NCI-H2081 treated with DMSO at 0.1 percent for 48 hours (cell line): ENCODE data around the gene RASD2.

Experiments
- DNase-seq: peaks from one replicate; lab custom pipeline; 2025; lab: John Stamatoyannopoulos, UW

RASD2 gene

DNA sequence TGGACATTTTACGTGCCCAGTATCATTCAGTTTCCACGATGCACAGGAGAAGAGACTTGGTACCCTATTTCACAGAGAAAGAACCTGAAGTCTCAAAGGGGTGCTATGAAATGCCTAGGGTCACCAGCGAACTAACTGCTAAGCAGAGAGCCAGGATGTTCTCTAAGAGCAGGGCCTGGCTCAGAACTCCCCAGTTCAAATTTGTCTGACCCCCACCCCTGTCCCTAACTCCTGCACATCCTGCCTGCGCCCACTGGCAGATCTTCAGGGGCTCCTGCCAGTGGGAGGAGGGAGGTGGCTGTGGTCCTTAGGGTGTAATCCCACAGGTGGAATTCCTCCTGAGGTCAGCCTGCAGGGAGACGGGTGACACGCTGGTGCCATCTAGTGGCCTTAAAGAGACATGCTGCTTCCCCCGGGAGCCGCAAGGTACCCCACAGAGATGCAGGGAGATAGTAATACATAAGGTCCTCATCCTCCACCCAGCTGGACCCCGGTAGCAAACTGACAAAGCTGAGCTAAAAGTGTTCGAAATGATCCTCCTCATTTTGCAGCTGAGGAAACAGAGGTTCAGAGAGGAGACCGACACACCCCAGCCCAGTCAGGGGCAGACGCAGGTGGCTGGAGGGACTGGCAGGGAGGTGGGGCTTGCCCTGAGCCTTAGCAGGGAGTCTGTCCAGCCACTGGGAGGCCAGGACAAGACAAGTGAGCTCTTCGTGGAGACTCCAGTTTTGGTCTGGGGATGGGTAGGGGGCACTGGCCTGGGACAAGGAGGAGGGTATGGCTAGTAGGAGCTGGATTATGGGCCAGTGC, 42.4 kb downstream of the RASD2 start:
- DNase-seq = no peak

DNA sequence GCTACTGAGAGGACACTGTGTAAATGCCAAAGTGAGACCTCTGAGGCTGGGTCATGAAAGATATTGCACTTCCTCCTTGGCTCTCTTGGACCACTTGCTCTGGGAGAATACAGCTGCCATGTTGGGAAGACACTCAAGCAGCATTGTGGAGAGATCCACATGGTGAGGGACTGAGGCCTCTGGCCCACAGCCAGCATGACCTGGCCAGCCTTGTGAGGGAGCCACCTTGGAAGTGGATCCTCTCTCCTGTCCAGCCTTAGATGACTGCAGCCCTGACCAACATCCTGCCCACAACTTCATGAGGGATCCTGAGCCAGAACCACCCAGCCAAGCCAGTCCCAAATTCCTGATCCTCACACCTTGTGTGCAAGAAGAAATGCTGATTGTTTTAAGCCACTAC, 46.1 kb downstream of the RASD2 start:
- no peak for DNase-seq

DNA sequence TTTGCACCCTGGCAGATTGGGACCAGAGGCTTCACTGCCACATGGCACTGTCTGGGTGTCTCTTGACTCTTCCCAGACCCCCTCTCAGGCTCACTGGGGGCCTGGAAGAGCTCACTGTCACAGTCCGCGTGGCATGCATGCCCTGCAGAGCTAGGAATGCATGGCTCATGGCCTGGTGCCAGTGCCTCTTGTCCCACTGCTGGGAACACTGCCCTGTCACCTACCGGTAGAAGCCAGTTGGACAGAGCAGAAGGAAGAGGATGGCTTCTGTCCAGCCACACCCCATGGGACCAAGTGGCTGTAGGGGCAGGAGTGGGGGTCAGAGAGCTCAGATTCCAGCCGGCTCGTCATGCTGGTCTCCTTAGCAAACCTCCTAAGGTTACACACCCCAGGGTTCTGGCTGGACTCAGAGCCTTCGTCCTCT, 46.8 kb downstream of the RASD2 start:
- DNase-seq = no peak

DNA sequence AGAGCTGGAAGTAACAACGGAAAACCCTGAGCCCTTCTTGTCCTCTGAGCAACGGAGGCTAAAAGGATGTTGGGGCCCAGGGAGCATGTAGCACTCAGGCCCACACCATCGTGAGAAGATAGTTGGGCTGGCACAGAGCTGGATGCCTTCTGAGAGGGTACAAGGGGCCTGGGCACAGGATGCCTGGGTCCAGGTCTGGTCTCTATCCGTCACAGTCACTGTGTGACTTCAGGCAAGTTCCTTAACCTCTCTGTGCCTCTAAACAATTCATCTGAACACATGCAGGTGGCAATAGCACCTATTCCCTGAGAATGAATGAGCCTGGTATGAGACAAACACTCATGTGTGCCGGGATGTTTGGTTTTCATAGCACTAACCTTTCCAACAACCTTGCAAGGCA, 47.3 kb downstream of the RASD2 start:
- DNase-seq = no peak

DNA sequence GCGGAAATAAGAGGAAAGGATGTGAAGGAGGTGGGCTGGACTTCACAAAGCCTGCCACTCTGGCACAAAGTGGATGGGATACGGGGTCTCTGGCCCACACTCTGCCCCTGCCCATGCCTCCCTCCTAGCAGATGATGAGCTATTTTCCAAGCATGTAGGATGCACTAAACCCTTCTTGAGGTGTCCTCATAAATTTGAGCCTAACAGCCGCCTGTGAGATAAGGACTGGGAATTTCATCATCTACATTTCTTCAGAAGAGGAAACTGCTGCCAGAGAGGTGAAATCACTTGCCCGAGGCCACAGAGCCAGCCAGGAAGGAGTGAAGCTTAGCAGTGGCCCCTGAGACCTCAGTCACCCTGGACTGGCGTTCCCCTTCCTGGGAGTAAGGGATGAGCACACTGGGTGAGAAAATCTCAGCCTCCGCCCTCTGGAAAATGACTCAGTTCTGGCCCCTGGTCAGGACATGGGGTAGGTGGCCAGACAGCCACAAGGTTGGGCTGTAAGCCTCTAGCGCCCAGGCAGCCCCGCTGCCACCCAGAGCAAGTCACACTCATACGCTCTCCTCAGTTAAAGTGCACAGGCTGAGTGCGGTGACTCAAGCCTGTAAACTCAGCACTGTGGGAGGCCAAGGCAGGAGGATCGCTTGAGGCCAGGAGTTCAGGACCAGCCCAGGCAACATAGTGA, 48.6 kb downstream of the RASD2 start:
- DNase-seq = no peak

DNA sequence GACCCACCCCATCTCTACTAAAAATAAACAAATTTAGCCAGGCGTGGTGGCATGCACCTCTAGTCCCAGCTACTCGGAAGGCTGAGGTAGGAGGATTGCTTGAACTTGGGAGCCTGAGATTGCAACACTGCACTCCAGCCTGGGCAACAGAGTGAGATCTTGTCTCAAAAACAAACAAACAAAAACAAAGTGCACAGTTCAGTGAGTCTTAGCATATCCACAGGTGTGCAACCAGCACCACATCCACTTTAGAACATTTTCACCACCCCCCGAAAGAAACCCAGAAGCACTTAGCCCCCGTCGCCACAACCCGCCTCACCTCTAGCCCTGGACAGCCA, 49.1 kb downstream of the RASD2 start:
- DNase-seq = no peak

DNA sequence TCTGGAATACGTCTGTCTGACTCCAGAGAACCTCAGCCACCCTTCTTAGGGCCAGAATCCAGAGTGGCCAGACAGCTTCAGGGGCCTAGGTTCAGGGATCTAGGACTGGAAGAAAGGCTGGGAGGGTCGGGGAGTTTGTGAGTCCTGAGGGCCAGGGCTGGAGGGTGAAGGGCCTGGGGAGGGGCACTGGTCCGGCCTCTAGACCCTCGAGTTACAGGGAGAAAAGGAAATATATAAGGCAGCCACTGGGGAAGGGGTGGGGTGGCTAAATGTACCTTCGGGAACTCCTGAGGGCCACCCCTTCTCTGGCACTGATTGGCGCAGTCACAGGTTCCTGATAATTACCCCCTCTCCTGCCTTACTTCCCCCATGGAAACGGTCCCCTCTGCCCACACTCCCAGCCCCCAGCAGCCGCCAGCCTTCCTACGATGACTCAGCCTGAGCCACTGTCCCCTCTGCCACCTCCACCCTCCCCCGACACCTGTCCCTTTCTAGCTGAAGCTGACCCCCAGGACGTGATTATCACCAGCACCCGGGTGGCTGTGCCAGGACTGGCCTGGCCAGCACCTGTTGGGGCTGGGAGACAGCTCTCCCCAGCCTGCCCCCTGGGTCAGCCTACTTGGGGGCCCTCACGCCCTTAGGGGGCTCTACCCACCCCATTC, 50.1 kb downstream of the RASD2 start:
- DNase-seq = no peak

DNA sequence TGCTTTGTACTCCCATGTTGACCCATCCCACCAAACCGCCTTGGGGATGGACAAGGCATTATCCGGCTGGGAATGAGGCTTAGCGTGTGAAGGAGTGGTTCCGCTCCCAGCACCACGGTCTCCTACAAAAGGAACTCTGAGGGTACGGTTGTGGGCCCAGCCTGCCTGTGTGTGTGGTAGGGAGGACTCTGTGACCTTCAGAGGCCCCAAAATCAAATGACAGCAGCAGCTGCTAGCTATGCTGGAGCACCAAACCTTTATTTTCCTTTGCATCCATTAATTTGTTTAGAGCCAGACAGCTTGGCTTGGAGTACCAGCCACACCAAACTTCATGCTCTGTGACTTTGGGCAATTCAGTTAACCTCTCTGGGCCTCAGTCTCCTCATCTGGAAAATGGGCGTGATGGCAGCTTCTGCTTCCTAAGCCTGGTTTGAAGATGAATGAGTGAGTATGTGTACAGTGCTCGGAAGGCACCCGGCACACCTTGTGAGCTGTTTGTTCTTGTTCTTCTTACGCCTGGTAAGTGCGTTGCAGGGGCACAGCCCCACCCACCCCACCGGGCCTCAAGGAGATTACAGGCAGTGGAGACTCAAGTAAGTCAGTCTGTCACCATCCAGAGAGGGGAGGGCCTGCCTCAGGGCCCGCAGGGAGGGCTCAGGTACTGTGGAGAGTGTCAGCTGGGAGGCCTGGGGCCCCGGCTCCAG, 51.2 kb downstream of the RASD2 start:
- no peak for DNase-seq

DNA sequence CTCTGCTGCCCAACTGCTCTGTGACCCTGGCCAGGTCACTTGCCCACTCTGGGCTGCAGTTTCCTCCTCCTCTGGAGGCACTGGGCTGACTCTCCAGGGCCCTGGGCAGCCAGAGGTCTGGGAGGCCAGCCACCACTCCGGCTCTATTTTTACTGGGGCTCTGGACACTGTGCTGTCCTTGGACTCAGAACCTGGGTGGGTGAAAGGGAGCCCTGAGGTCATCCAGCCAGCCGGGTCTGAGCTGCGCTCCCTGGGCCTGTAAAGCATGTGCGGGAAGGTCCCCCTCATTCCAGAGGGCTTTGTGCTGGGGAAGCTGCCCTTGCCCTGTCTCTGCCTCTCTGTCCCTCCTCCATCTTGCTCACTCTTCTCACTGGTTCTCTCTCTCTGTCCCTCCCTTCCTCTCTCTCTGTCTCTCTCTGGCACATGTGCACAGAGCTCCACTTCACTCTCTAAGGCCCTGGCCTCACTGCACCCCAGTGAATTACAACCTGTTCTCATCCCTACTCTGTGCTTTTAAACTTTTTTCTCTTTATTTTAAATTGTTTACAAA, 51.9 kb downstream of the RASD2 start:
- no peak for DNase-seq

DNA sequence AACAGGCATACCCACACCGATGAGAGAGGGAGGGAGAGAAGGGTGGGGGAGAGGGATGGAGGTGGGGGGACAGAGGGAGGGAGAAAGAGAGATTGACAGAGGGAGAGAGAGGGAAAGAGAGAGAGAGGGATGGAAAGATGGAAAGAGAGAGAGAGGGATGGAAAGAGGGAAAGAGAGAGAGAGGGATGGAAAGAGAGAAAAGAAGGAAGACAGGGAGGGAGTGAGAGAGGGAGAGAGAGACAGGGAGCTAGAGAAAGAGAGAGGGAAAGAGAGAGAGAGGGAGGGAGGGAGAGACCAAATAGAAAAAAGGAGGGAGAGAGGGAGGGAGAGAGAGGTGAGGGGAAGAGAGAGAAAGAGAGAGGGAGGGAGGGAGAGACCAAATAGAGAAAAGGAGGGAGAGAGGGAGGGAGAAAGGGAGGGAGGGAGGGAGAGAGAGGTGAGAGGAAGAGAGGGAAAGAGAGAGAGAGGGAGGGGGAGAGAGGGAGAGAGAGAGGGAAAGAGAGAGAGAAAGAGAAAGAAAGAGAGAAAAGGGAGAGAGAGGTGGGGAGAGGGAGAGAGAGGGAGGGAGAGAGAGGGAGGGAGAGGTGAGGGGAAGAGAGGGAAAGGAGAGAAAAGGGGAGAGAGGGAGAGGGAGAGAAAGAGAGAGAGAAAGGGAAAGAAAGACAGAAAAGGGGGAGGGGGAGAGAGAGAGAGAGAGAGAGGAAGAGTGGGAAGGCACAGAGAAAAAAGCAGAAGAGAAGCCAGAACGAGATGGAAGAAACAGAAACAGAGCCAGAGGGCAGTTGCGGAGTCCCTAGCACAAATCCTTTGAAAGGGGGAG, 52.6 kb downstream of the RASD2 start:
- no peak for DNase-seq

DNA sequence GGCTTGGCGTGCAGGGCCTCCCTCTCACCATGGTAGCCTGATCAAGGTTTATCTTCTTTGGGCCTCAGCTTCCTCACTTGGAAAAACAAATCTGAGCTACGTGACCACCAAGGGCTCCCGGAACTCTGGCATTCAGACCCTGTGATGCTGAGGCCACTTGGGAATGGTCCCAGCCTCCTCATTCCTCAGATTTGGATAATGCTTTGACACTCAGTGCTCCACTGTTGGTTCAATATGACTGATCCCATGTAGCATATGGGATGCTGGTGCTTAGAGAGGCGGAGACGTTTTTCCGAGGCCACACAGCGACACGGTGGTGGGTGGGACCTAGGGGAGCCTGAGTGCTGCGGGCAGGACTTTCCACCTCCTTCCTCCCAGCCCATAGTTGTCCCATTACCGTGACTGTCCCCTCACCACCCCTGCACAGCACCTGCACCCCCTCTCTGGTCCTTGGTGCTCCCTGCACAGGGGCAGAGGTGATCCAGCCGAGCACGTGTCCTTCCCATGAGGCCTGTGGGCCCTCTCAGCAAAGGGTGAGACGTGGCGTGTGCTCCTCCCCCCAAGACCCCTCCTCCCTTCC, 53.4 kb downstream of the RASD2 start:
- no peak for DNase-seq

DNA sequence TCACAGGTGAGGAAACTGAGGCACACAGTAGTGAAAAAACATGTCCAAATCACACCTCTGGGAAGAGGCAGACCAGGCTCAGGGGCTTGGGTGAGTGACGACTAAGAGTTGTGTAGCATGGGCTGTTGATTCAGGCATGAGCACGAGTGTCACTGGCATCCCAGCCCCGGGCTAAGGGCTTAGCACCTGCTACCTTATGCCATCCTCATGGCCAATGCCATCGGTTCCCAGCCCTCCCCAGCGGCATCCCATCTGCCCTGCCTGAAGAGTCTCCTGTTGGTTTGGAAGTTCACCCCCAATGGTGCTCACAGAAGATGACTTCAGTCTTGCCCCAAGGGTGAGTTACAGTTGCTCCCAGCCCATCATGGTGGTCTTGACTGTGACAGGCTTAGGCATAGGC, 54.1 kb downstream of the RASD2 start:
- DNase-seq = no peak

DNA sequence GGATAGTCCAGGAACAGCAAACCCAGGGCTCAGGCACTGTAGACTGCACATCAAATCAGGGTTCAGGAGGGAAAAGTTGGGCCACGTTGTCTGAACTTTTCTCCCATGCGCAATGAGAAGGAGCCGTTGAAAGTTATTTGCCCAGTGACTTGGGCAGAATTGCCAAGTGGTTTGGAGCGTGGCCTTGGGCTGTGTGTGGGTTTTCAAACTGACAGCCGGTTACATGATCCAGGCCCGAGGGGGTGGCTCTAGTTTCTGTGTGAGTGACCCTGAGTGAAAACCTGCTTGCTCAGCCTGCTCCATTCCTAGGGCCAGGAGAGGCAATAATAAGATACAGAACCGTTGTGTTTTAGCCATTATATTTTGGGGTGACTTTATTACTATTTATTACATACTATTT, 56.2 kb downstream of the RASD2 start:
- no peak for DNase-seq

DNA sequence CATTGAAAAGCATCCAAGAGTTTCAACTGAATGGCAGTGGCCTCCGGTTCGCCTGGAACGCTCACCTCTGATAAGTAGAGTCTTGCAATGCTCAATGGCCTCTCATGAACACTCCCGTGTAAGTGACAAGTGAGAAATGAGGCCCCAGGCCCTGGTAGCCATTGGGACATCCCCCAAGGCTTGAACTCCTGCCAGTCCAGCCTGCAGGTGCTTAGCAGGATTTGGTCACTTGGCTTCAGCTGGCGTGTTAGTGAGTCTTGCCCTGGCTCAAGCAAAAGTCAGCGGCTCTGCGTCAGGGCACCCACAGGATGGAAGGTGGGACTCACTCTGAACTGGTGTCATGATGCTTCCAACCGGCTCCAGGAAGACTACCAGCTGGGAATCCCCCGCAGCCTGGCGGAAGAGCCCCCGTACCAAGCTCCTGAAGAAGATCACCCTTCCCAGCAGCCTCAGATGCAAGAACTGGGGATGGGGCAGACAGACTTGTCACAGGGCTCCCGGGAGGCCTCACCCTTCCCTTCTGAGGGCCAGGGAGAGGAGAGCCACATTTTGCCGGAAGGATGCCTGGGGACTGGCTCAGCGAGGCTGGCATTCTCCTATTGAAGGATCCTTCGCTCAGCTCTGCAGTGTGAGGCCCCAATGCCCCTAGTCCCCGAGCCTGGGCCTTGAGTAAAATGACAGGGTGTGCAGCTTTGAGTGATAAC, 57.2 kb downstream of the RASD2 start:
- no peak for DNase-seq

DNA sequence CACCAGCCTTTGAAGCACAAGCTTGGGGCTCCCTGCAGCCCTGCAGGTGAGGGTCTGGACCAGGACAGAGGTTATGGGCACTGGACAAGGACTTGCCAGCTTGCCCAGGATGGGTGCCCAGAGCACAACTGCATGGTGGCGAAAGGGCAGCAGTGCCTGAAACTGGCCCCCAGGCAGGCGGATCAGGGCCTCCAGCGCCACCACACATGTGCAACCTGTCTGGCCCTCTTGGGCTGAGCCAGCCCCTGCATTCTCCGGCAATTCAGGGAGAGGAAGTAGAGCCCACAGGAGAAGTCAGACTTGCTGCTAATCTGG, 57.7 kb downstream of the RASD2 start:
- no peak for DNase-seq

DNA sequence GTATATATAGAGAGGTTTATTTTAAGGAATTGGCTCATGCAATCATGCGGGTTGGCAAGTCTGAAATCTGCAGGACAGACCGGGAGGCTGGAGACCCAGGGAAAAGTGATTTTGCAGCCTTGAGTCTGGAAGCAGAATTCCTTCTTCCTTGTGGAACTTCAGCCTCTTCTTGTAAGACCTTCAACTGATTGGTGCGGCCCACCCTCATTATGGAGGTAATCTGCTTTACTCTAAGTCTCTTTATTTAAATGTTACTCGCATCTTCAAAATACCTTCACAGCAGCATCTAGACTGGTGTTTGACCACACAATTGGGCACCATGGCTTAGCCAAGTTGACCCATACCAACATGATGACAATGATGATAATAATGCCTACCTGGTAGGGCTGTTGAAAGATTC, 58.7 kb downstream of the RASD2 start:
- no peak for DNase-seq

DNA sequence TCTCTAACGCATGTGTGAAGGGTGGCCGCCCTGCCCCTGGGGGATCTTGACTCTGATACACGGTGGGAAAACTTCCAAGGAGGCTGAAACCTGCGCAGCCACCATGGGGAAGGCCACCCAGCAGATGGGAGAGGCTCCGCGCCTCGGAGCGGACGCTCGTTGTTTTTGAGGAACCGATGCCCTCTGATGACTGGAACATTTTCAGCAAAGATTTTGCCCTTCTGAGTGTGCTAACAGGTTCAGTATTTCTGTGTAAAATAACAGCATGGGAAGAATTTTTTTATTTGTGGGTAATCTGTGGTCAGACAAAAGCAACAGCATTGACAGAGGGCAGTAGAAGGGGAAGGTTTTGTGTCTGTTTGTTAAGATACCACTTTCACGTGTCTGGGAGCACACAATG, 59.8 kb downstream of the RASD2 start:
- no peak for DNase-seq

DNA sequence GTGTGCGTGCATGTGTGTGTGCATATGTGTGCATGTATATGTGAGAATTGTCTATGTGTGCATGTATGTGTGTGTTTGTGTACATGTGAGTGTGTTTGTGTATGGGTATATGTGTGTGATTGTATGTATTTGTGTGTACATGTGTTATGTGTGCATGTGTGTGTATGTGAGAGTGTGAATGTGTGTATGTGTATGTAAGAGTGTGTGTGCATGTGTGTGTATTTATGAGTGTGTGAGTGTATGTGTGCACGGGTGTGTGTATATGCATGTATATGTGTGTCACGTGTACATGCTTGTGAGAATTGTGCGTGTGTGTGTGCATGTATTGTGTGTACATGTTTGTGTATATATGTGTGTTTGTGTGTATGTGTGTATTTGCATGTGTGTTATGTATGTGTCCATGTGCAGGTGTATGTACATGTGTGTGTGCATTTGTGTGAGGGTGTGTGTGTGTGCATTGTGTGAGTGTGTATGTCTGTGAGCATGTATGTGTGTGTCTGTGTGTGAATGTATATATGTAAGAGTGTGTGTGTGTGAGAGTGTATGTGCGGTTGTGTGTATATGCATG, 60.5 kb downstream of the RASD2 start:
- DNase-seq = no peak

DNA sequence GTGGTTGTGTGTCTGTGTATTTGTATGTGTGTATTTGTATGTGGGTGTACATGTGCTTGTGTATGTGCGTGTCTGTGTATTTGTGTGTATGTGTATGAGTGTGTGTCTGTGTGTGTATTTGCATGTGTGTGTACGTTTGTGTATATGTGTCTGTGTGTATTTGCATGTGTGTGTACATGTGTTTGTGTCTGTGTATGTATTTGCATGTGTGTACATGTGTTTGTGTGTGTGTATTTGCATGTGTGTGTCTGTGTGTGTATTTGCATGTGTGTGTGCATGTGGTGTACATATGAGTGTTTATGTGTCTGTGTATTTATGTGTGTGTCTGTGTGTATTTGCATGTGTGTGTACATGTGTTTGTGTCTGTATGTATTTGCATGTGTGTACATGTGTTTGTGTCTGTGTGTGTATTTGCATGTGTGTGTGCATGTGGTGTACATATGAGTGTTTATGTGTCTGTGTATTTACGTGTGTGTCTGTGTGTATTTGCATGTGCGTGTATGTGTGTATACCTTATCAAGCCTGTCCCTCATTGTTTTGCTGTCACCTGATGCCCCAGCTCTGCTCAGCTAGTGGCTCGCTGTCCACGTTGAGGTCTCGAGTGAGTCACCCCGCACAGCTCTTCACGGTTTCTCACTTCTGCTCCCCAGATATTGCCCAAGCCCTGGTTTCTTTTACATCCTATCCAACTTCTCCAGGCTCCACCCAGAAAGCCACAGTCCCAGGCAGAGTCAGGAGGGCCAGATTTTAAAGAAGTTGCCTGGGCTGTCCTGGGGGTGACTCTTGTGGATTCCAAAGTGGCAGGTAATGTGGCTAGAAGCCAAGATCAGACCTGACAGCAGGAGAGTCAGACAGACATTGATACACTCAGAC, 61.3 kb downstream of the RASD2 start:
- DNase-seq = no peak
